Skeletal muscle satellite cell (primary cell): ENCODE results near the gene BCL2.
A peak's percentile ranks its signal among the peaks of the same experiment; 100 is the strongest.

ENCODE experiments used
- H3K27me3 ChIP-seq: 2 replicates; pipeline ENCODE4 v1.7.0; 2013; ENCODE audit warnings: low read length; ENCODE audit not compliant: control insufficient read depth, insufficient read depth
- H3K36me3 ChIP-seq: 2 replicates; pipeline ENCODE4 v1.7.0; 2013; ENCODE audit warnings: mild to moderate bottlenecking, control low read depth, low read length; ENCODE audit not compliant: insufficient read depth
- H3K4me1 ChIP-seq: 2 replicates; pipeline ENCODE4 v1.7.0; 2013; ENCODE audit warnings: low read length; ENCODE audit not compliant: control insufficient read depth, insufficient read depth
- H3K4me2 ChIP-seq: 2 replicates; pipeline ENCODE4 v1.7.0; 2013; ENCODE audit warnings: mild to moderate bottlenecking, low read length
- H3K4me3 ChIP-seq: 2 replicates; pipeline ENCODE4 v1.7.0; 2013; ENCODE audit warnings: low read length
- H3K9ac ChIP-seq: 2 replicates; pipeline ENCODE4 v1.7.0; 2013; ENCODE audit warnings: mild to moderate bottlenecking, low read depth, low read length, moderate library complexity
- H3K9me3 ChIP-seq: replicated peaks from 2 replicates; pipeline ENCODE4 v1.7.0; 2013; ENCODE audit warnings: mild to moderate bottlenecking, control low read depth, low read length

The BCL2 gene

GRCh38 chr18:63142594-63143225 is 176.9 kb downstream of the BCL2 start:
- Histone ChIP-seq H3K9ac (no peak overlapping the region), H3K27me3 (peaks cover 59% of the 10 kb centered on the region), H3K4me2 (no peak overlapping the region), H3K36me3 (no peaks in the 10 kb centered on the region), H3K4me3 (no peak overlapping the region), H3K9me3 (no peaks in the 10 kb centered on the region), H3K4me1 (peaks cover 10% of the 10 kb centered on the region)

GRCh38 chr18:63141778-63142176 is 177.8 kb downstream of the BCL2 start:
- H3K9ac ChIP-seq, result no peak overlapping the region
- peaks cover 59% of the 10 kb centered on the region for H3K27me3 ChIP-seq
- no peaks in the 10 kb centered on the region for H3K36me3 ChIP-seq
- H3K4me1 ChIP-seq, result peaks cover 10% of the 10 kb centered on the region
- no peak overlapping the region for H3K4me2 ChIP-seq
- H3K9me3 ChIP-seq, result no peaks in the 10 kb centered on the region
- no peak overlapping the region for H3K4me3 ChIP-seq

GRCh38 chr18:63140997-63141777 is 178.4 kb downstream of the BCL2 start:
- no peak overlapping the region for H3K4me2 ChIP-seq
- no peak overlapping the region for H3K9ac ChIP-seq
- no peaks in the 10 kb centered on the region for H3K9me3 ChIP-seq
- no peaks in the 10 kb centered on the region for H3K36me3 ChIP-seq
- peaks cover 59% of the 10 kb centered on the region for H3K27me3 ChIP-seq
- H3K4me1 ChIP-seq, result peaks cover 10% of the 10 kb centered on the region
- H3K4me3 ChIP-seq, result no peak overlapping the region

- H3K4me1 ChIP-seq, result peaks cover 10% of the 10 kb centered on the region
These were observed 179.5 kb downstream of the BCL2 start for GRCh38 chr18:63140038-63140450.

GRCh38 chr18:63138436-63139340 is 180.9 kb downstream of the BCL2 start:
- H3K4me2 ChIP-seq, result peak overlapping the region; percentile 60
- no peaks in the 10 kb centered on the region for H3K9me3 ChIP-seq
- H3K9ac ChIP-seq, result no peak overlapping the region
- peaks cover 10% of the 10 kb centered on the region for H3K4me1 ChIP-seq
- peaks cover 56% of the 10 kb centered on the region for H3K27me3 ChIP-seq
- peak overlapping the region; percentile 31 for H3K4me3 ChIP-seq
- no peaks in the 10 kb centered on the region for H3K36me3 ChIP-seq

More at GRCh38 chr18:63140038-63140450, 179.5 kb downstream of the BCL2 start:
- Histone ChIP-seq H3K4me2 (no peak overlapping the region), H3K36me3 (no peaks in the 10 kb centered on the region), H3K9me3 (no peaks in the 10 kb centered on the region), H3K9ac (no peak overlapping the region), H3K4me3 (no peak overlapping the region), H3K27me3 (peaks cover 61% of the 10 kb centered on the region)

GRCh38 chr18:63137999-63138435 is 181.6 kb downstream of the BCL2 start:
- H3K4me1 ChIP-seq, result peaks cover 10% of the 10 kb centered on the region
- H3K36me3 ChIP-seq, result no peaks in the 10 kb centered on the region
- peak overlapping the region; percentile 60 for H3K4me2 ChIP-seq
- H3K27me3 ChIP-seq, result peaks cover 49% of the 10 kb centered on the region
- no peaks in the 10 kb centered on the region for H3K9me3 ChIP-seq
- H3K9ac ChIP-seq, result no peak overlapping the region
- H3K4me3 ChIP-seq, result peak overlapping the region; percentile 31

- Histone ChIP-seq H3K4me3 (no peak overlapping the region), H3K9ac (no peak overlapping the region), H3K27me3 (peaks cover 35% of the 10 kb centered on the region), H3K4me2 (no peak overlapping the region), H3K4me1 (peaks cover 10% of the 10 kb centered on the region), H3K9me3 (no peaks in the 10 kb centered on the region), H3K36me3 (no peaks in the 10 kb centered on the region)
These were observed 184.5 kb downstream of the BCL2 start for GRCh38 chr18:63135101-63135500.

- Histone ChIP-seq H3K9ac (no peak overlapping the region), H3K9me3 (no peaks in the 10 kb centered on the region), H3K36me3 (no peaks in the 10 kb centered on the region), H3K4me2 (no peak overlapping the region), H3K4me3 (no peak overlapping the region), H3K27me3 (peaks cover 34% of the 10 kb centered on the region), H3K4me1 (peaks cover under 1% of the 10 kb centered on the region)
These were observed 186.8 kb downstream of the BCL2 start for GRCh38 chr18:63132819-63133200.

GRCh38 chr18:63131959-63132818 is 187.4 kb downstream of the BCL2 start:
- H3K4me1 ChIP-seq, result no peaks in the 10 kb centered on the region
- no peak overlapping the region for H3K9ac ChIP-seq
- no peaks in the 10 kb centered on the region for H3K9me3 ChIP-seq
- H3K4me3 ChIP-seq, result no peak overlapping the region
- no peak overlapping the region for H3K4me2 ChIP-seq
- H3K36me3 ChIP-seq, result no peaks in the 10 kb centered on the region
- H3K27me3 ChIP-seq, result peaks cover 27% of the 10 kb centered on the region

GRCh38 chr18:63131106-63131958 is 188.2 kb downstream of the BCL2 start:
- H3K4me3 ChIP-seq, result no peak overlapping the region
- no peaks in the 10 kb centered on the region for H3K36me3 ChIP-seq
- no peak overlapping the region for H3K4me2 ChIP-seq
- peaks cover 19% of the 10 kb centered on the region for H3K27me3 ChIP-seq
- H3K9ac ChIP-seq, result no peak overlapping the region
- H3K4me1 ChIP-seq, result no peaks in the 10 kb centered on the region
- H3K9me3 ChIP-seq, result no peaks in the 10 kb centered on the region
